Stomach (tissue), 4 donors: Measurements from ENCODE around the gene GNLY.

Source experiments
- EP300 ChIP-seq: sonication (generic); formaldehyde crosslinking; IDR thresholded peaks from one replicate; pipeline ENCODE4 v1.6.1; 2017; ENCODE audit warnings: antibody characterized with exemption
- POLR2A ChIP-seq, 4 donors: fragments of 450-650 bp; IDR thresholded peaks; one replicate each; pipeline ENCODE4 v1.6.1; 2016; ENCODE audit warnings: antibody characterized with exemption in 4 of 4, control low read depth in 2 of 4, mild to moderate bottlenecking in 1 of 4, moderate library complexity in 1 of 4
- POLR2AphosphoS5 ChIP-seq, 3 donors: sonication (generic); formaldehyde crosslinking; IDR thresholded peaks; one replicate each; pipeline ENCODE4 v1.6.1; 2016; ENCODE audit warnings: antibody characterized with exemption in 3 of 3
- TF ChIP-seq, protein P1 (sequence below), 7 experiments: fragments of 450-650 bp in 4 of 7; fragments of 200-600 bp in 3 of 7; sonication (generic) in 3 of 7; IDR thresholded peaks; one replicate each; pipeline ENCODE4 v1.5.1; 2016 to 2019; ENCODE audit warnings: antibody characterized with exemption in 7 of 7, control low read depth in 2 of 7, mild to moderate bottlenecking in 1 of 7

DNA sequence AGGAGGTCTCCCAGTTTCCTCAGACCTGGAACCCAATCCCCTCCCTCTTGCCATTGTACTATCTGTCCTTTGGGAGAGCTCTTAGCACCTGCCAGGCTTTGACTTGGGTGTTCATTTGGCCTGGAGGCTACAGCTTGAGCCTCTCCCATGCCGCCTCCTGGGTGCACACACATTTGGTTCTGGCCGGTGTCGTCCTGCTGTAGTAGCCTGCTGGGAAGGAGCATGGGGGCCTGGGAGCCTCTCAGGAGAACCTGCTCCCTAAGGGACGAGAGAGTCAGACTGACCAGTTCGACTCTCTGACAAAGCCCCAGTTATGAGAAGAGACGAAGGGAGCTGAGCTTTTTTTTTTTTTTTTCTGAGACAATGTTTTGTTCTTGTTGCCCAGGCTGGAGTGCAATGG lies 18.7 kb upstream of the GNLY start:
- TF ChIP-seq, protein P1, sequence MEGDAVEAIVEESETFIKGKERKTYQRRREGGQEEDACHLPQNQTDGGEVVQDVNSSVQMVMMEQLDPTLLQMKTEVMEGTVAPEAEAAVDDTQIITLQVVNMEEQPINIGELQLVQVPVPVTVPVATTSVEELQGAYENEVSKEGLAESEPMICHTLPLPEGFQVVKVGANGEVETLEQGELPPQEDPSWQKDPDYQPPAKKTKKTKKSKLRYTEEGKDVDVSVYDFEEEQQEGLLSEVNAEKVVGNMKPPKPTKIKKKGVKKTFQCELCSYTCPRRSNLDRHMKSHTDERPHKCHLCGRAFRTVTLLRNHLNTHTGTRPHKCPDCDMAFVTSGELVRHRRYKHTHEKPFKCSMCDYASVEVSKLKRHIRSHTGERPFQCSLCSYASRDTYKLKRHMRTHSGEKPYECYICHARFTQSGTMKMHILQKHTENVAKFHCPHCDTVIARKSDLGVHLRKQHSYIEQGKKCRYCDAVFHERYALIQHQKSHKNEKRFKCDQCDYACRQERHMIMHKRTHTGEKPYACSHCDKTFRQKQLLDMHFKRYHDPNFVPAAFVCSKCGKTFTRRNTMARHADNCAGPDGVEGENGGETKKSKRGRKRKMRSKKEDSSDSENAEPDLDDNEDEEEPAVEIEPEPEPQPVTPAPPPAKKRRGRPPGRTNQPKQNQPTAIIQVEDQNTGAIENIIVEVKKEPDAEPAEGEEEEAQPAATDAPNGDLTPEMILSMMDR (IDR thresholded peaks at IDR 0.05), result no peak
- TF ChIP-seq POLR2A (IDR thresholded peaks at IDR 0.05) (no peak), POLR2AphosphoS5 (IDR thresholded peaks at IDR 0.05) (no peak), EP300 (no peak)
